H1 (cell line): Measurements from ENCODE around the gene JAK2. TPM values are rescaled to one million over a fixed set of nuclear protein-coding genes. Genes with fewer than 3 reads are reported as not detected.
A peak's percentile ranks its signal among the peaks of the same experiment; 100 is the strongest.

Experiments used
- CBX8 ChIP-seq: fragments of 300-800, 300-1000 bp; sonication (generic); IDR thresholded peaks from 2 replicates; pipeline ENCODE4 v1.7.1; 2016; ENCODE audit warnings: low read depth, low read length, borderline replicate concordance
- polyA plus RNA-seq, 7 experiments: library from polyadenylated mRNA; depleted of rRNA in 3 of 7; stranded (reverse) in 5 of 7; unstranded in 2 of 7; fragments of >200 nt in 5 of 7; fragments of 200-250 nt in 2 of 7; gene quantifications; 1 replicate in 5 of 7; 2 replicates in 1 of 7; 4 replicates in 1 of 7; pipeline versions ENCODE4 v1.2.1 to v1.2.3, GENCODE V29; 2011 to 2013; ENCODE audit warnings: missing spikeins in 2 of 7, mixed read lengths in 2 of 7
- total RNA-seq: library from RNA; stranded (reverse); fragmentation: NEBNext Ultra II Directional; extraction: Animal tissue kit (Norgen Biotek cat#: 25700); gene quantifications from 2 replicates; pipeline ENCODE4 v1.2.1, GENCODE V29; 2021
- TF ChIP-seq, protein P1 (sequence below), 3 experiments: IDR thresholded peaks; 1 replicate in 2 of 3; 2 replicates in 1 of 3; pipeline versions ENCODE4 v1.5.1 to v1.6.1; 2011; ENCODE audit warnings: low read length in 3 of 3, mild to moderate bottlenecking in 3 of 3, inconsistent platforms in 2 of 3, low read depth in 1 of 3, moderate library complexity in 1 of 3; ENCODE audit not compliant: insufficient read depth in 1 of 3; ENCODE audit errors: control extremely low read depth in 1 of 3

The JAK2 gene
- total and polyA plus RNA-seq, 2 of the 8 experiments (the other 6 are each of a cell fraction or from before 2014, with no cell fraction given), result 0.50 to 2.1 TPM

DNA sequence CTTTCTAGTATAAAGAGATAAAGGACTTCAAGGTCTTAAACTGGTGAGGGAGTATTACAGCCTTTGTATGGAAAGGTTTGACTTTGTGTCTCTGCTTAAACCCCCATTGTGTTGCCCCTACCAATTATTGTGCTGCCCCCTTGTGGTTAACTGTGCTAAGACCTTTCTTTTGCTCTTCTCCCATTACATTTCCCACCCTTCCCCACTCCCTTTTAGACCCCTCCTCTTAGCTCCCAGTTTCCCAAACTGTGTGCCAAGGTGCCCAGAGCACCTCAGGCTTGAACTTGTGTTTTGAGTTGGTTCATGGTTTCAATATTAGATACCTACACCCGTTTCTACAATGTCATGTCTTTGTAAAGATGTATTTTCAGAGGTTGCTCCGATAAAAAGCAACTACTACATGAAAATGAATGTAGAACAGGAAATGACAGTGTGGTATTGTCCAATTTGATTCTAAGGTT is 2.9 kb downstream of the JAK2 start (continued):
- TF ChIP-seq, protein P1, sequence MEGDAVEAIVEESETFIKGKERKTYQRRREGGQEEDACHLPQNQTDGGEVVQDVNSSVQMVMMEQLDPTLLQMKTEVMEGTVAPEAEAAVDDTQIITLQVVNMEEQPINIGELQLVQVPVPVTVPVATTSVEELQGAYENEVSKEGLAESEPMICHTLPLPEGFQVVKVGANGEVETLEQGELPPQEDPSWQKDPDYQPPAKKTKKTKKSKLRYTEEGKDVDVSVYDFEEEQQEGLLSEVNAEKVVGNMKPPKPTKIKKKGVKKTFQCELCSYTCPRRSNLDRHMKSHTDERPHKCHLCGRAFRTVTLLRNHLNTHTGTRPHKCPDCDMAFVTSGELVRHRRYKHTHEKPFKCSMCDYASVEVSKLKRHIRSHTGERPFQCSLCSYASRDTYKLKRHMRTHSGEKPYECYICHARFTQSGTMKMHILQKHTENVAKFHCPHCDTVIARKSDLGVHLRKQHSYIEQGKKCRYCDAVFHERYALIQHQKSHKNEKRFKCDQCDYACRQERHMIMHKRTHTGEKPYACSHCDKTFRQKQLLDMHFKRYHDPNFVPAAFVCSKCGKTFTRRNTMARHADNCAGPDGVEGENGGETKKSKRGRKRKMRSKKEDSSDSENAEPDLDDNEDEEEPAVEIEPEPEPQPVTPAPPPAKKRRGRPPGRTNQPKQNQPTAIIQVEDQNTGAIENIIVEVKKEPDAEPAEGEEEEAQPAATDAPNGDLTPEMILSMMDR (IDR thresholded peaks at IDR 0.05; ENCODE audit: control extremely low read depth in 1 of 3, insufficient read depth in 1 of 3, low read depth in 1 of 3, low read length in 3 of 3), result peak in 2 of 3 experiments; percentile 75 to 79; a peak in 3 of 4 replicates
- TF ChIP-seq CBX8, result no peak
